NCI-H2107 treated with DMSO at 0.1 percent for 48 hours (cell line): ENCODE data around the gene GATAD2B.
"Not testable (repeated sequence)": the region's sequence is repeated elsewhere in the genome, so short reads cannot be mapped to it uniquely, and the experiment has no call there.

Experiments used
- DNase-seq: peaks from one replicate; lab custom pipeline; 2025; ENCODE audit not compliant: unreplicated experiment; lab: John Stamatoyannopoulos, UW

Gene GATAD2B

DNA sequence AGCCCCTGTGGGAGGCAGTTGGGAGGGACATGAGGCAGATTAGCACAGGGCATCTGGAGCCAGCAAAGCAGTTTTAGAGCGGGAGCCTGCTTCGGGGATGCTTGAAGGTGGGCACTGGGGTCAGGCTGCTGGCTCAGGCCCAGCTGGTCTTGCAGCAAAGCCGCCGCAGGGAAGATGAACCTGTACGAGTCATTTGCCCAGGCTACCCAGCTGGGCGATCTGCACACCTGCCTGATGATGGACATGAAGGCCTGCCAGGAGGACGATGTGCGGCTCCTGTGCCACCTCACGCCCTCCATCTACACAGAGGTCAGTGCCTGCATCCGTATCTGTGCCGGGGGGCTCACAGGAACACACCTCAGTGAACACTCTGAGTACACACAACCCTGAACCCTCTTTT is 155.3 kb downstream of the GATAD2B start:
- no peak for DNase-seq

DNA sequence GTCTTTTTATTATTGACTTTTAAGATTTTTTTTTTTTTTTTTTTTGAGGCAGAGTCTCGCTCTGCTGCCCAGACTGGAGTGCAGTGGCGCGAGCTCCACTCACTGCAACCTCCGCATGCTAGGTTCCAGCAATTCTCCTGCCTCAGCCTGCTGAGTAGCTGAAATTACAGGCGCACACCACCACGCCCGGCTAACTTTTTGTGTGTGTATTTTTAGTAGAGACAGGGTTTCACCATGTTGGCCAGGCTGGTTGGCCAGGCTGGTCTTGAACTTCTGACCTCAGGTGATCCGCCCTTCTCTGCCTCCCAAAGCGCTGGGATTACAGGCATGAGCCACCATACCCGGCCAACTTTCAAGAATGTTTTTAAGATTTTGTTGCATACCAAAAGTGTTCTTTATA is 156.1 kb downstream of the GATAD2B start:
- not testable (repeated sequence) for DNase-seq

DNA sequence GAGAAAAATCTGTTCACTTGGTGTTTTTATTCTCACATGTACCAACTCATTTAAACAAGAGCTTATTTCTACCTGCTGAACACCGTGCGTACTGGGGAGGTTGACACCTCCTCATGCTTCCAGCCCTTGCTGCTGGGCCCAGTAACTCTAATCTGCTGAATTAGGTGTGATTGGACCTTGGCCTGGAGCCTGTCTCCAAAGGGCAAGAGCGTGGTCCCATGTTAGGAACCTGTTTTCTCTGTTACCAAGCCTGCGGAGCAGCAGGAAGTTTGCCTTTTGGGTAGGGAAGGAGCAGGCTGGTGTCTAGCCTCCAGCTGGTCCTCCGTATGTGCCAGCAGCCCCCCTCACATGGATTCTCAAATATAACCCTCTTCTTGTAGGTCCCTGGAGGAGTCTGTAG is 158.5 kb downstream of the GATAD2B start:
- no peak for DNase-seq

DNA sequence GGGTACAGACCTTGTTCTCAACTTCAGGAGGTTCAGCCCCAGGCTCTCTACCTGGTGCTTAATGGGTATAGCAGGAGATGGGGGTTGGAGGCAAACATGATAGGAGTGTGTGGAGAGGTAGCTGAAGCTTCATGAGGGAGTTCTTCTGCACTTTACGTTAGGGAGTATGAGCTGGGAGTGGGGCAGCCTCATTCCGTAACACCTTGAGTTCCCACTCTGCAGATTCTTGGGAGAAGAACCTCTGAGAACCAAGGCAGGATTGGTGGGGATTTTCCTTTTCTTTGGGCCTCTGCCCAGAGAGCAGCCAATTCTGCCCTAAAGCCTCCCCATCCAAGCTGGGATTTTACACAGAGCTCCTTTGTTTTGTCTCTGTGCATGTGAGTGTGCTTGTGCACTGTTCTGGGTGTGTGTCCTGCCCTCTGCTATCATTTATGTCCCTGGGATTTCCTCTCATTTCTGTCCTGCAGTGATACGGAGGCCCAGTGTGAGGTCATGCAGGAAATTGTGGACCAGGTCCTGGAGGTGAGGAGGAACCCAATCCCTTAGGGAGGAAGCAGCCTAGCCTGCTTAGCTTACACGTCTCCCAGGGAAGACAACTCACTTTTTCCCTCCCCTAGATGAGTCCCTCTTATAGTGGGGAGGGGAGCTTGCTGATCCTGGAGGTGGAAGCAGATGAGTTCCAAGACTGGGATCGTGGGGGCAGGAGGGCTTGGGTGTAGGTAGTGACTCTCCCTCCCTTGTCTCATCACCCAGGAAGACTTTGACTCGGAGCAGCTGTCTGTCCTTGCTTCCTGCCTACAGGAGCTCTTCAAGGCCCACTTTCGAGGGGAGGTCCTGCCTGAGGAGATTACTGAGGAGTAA is 159.2 kb downstream of the GATAD2B start:
- DNase-seq: no peak

DNA sequence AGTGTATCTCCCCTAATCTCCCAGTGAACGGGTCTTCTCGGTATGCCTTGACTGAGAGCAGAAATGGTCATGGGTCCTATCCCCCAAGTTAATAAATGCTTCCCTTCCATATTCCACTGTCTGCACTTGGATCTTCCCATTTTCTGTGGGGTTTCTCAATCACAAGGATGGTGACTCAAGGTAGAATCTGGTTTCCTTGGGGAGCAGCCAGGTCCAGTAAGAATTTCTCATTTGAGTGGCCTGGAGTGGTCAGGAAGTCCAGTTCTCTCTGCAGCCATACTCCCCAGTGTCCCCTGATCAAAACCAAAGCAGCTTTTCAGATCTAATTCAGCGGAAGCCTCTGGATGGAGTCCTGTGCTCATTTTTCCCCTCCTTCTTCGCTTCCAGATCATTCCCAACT is 162.3 kb downstream of the GATAD2B start:
- no peak for DNase-seq
